Ovary (tissue), 3 donors: ENCODE results near the gene TXNRD3.

Experiments used
- CTCF ChIP-seq, 3 donors: fragments of 450-650 bp in 2 of 3; fragments of 200-600 bp in 1 of 3; IDR thresholded peaks; one replicate each; pipeline versions ENCODE4 v1.5.1 to v1.8.0; 2016 to 2022; ENCODE audit warnings: antibody characterized with exemption in 3 of 3, mild to moderate bottlenecking in 1 of 3
- EP300 ChIP-seq: sonication (generic); formaldehyde crosslinking; IDR thresholded peaks from one replicate; pipeline ENCODE4 v1.6.1; 2017; ENCODE audit warnings: antibody characterized with exemption
- POLR2A ChIP-seq: fragments of 450-650 bp; IDR thresholded peaks from one replicate; pipeline ENCODE4 v1.6.1; 2017; ENCODE audit warnings: antibody characterized with exemption, mild to moderate bottlenecking, moderate library complexity
- donor health status: DM: no; HTN: no; CAD: no.

- TF ChIP-seq CTCF (IDR thresholded peaks at IDR 0.05) = no peak
- TF ChIP-seq POLR2A = no peak
- no peak for TF ChIP-seq EP300
These were observed 85.4 kb downstream of the TXNRD3 start for GRCh38 chr3:126569390-126569975.
